ENCODE data around the gene IQSEC1.

DNA sequence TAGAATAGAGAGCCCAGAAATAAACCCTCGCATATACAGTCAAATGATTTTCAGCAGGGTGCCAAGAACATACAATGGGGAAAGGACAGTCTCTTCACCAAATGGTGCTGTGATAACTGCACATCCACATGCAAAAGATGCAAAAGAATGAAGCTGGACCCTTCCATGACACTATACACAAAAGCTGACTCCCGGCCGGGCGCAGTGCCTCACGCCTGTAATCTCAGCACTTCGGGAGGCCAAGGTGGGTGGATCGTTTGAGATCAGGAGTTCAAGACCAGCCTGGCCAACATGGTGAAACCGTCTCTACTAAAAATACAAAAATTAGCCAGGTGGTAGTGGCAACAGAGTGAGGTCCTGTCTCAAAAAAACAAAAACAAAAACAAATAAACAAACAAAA, 43.2 kb upstream of the IQSEC1 start:
- TF ChIP-seq CTCF (IDR thresholded peaks at IDR 0.05; ENCODE audit: low read depth, low read length), result no peak
- no peak for TF ChIP-seq MYC (IDR thresholded peaks at IDR 0.05; ENCODE audit: low read depth, low read length)
